DMS114 treated with DMSO at 0.1 percent for 48 hours (cell line): ENCODE data around the gene MAP7D2.

Source experiments
- DNase-seq: peaks from one replicate; lab custom pipeline; 2025; ENCODE audit not compliant: unreplicated experiment; lab: John Stamatoyannopoulos, UW

The MAP7D2 gene

DNA sequence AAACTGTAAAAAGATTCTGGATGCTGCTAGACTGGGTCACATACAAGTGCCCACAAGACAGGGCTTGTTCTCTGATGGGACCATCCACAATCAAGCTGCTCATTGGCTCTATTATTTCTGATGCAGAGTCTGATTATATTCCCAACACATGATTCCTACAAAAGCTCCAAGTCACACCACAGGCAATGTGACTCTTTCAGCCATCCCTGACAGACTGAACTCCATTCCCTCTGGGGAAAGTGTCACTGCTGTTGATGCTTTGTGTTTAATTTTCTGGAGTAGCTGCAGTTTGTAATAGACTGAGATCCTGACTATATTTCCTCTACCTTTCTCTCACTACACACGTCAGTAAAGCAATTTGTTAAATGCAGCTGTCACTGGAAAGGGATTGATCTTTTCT lies 70.5 kb downstream of the MAP7D2 start:
- no peak for DNase-seq

DNA sequence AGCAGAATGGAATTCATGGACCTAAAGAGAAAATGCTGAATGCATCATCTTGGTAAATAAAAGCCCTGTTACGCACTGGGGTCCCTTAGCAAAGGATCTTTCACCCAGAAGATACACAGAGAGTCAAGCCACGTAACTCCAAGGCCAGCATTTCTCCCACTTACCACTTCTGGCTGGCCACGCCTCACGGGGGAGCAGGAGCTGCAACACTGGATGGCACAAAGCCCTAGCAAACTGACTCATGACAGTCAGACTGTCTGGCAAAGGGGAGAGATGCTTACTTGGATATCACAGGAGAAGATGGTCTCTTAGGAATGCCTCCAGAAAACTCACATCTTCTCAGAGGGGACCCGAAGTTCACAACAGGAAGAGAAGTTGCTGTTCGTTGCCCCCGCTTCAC lies 74.5 kb downstream of the MAP7D2 start:
- DNase-seq = no peak

DNA sequence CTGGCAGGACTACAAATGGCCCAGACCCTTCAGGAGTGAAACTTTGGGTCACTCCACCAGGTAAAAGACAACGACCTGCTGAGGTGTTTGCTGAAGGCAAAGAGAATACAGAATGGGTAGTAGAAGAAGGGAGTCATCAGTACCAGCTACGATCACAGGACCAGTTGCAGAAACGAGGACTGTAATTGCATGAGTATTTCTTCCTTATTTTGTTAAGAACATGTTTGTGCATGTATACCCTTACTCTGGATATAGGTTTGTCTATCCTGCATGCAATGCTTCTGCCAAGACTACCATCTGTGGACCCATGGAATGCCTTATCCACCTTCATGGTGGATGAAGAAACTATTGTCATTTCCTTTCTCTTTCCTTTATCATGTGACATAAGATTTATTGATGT lies 77.7 kb downstream of the MAP7D2 start:
- DNase-seq = no peak

DNA sequence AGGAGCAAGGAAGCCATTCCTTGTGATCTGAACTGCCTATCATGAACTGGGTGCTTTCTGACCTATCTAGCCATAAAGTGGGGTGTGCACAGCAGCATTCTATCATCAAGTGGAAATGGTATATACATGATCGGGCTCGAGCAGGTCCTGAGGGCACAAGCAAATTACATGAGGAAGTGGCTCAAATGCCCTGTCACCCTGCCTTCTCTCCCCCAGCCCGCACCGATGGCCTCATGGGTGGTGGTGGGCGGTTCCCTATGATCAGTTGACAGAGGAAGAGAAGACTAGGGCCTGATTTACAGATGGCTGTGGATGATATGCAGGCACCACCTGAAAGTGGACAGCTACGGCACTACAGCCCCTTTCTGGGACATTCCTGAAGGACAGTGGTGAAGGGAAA lies 79.5 kb downstream of the MAP7D2 start:
- DNase-seq = no peak

DNA sequence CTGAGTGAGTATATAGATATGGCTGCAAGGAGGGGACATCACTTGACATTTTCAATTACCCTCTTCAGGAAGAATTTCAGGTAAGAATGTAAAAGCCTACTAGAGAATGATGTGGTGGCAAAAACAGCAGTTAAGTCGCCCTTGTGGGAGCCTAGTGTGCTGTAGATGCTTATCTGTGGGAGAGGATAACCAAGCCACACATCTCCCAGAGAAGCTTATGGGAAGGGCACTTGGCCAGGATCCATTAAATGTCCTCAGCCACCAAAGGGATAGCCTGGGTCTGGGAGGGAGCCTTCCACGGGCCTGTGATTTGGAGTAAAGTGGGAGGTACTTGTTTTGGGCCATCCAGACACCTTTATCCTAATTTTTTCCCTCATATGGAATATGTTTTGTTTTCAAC lies 84.5 kb downstream of the MAP7D2 start:
- DNase-seq = no peak

DNA sequence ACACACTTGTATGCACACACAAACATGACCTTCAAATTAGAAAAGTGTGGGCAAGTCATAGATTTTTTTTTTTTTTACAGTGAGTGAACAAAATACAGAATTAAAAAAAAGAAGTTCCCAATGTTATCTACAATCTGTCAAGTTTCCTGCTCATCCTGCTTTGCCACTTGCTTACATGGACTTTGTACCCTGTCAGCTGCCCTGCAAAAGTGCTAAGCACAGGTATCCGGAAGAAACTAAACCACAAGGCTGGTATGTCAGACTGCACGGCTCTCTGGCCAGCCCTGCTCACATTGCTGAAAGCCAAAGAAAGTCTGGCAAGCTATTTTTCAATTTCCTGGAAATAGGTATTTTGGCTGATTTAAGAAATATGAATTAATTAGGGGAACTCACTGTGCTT lies 87.0 kb downstream of the MAP7D2 start:
- no peak for DNase-seq

DNA sequence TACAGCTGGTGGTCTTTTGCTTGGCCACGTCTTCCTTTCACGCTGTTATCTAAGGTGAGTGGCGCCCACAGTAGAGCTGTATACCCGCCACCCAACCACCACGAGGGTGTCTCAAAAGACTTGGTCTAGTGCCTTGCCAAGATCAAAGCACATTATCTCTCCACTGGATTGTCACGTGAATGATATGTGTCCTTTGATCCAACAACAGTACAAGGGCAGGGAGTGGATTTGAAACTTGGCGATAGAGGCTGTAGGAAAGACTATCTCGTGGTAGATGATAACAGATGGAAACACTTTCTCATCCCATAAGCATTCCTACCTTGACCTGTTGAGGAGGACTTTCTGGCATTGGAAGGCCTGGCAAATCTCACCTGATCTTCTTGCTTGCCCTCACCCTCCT lies 88.1 kb downstream of the MAP7D2 start:
- no peak for DNase-seq

DNA sequence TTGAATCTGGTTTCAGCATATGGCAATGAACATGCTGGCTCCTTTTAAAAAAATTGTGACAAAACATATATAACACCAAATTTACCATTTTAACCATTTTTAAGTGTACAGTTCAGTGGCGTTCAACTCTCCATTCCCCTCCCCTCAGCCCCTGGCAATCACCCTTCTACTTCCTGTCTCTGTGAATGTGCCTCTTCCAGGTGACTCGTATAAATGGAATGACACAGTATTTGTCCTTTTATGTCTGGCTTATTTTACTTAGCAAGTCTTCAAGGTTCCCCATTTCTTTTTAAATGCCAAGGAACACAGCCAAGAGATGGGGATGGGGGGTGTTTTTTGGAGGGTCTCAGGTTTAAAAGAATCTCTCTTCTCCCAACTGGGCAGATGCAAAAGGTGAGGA lies 90.4 kb downstream of the MAP7D2 start:
- no peak for DNase-seq

DNA sequence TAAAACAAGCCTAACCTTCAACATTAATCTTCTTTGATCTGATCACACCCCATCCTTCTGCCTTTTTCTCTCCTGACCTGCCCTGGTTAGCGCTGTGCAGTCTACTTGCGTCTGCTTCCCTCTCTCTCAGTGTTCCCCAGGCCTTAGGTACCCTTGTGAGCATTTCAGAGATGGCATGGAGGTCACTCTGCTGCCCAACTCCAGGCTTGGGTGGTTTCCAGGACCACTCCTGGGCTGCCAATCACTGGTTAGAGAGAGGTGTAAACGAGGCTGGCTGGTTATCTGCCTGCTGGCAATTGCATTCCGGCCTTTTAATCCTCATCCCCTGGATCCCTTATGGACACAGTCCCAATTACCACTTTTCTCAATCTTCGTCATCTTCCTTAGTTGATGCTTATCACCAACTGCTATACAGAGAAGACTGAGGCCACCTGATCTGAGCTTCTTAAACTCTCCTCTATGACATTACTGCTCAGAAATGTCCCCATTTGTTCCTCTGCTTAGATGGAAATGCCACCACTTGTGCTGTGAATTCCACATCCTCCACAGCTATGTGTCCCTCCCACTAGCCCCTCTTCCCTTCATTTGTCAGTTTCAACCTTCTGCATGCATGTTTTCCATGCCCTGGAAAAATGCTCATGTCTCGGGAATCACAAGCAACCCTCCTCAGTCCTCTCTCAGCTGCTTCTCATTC lies 96.9 kb downstream of the MAP7D2 start:
- DNase-seq = no peak

DNA sequence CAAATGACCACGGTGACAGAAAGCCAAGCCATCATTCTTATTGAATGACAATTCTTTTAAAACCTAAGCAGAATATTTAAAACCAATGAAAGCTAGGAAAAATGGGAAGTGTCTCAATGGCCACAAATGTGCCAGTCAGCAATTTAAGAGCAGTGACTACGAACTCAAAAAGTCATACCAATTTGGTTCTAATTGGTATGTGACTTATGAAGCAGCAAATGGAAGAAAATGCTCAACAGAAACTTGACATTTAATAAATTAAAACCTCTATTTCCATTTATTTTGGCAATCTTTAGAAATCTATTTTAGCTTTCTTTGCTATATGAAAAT lies 100.1 kb downstream of the MAP7D2 start:
- no peak for DNase-seq

DNA sequence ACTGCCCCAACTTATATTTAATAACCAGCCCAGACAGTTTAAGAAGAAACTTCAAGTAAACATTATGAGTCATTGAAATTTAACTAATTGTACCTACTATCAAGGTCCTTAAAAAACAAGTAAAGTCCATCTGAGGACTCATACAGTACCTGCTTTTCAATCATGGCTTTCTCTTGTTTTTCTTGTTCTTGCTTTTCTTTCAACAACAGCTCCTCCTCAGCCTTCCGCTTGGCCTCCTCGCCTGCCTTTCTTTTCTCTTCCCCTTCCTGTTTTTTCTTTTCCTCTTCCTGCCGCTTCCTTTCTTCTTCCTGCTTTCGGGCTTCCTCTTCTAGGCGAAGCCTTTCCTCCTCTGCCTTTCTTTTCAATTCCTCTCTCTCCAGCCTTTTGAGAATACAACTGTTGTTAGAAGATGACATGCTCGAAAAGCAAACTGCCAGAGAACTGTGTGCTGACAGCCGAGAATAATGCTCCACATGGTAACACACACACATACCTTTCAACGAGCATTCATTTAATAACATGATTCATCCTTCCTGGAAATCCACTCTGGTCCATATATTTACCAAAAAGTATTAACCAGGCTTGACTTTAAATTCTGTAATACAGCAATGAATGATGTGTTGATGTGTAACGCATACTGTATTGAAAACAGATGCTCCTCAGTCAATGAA lies 100.6 kb downstream of the MAP7D2 start:
- no peak for DNase-seq

DNA sequence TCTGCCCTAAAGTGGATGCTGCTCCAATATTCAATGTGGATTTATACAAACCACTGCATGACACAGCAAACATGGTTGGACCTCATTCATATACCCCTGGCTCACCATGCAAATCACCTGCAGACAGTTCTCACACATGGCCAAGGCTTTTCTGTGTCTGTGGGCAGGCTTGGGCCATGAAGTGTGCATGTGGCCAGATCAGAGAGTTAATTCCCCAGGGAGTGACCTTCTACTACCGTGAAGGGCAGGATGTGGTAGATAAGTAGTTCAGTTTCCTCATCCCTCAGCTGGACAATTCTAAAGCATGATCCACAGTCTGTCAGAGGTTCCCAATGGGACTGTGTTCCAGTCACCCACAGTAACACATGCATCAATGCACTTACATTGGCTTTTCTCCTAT lies 101.3 kb downstream of the MAP7D2 start:
- no peak for DNase-seq

DNA sequence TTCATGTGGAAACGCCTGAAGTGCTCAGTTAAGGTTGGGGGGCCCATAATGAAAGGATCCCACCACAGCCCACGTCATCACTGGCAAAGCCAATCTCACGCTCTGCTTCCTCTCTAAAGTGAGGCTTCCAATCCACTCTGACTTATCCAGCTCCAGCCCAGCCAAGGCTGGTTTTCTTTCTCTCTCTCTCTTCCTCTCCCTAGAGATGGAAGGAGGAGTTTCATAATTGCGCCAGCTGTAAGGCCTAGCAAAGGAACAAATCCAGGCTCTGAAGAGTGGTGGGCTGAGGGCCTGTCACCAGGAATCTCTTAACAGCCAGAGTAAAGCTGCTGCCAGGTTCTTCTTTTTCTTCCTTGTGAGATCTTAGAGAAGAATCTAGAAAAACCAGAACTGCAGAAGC lies 105.1 kb downstream of the MAP7D2 start:
- DNase-seq = no peak

DNA sequence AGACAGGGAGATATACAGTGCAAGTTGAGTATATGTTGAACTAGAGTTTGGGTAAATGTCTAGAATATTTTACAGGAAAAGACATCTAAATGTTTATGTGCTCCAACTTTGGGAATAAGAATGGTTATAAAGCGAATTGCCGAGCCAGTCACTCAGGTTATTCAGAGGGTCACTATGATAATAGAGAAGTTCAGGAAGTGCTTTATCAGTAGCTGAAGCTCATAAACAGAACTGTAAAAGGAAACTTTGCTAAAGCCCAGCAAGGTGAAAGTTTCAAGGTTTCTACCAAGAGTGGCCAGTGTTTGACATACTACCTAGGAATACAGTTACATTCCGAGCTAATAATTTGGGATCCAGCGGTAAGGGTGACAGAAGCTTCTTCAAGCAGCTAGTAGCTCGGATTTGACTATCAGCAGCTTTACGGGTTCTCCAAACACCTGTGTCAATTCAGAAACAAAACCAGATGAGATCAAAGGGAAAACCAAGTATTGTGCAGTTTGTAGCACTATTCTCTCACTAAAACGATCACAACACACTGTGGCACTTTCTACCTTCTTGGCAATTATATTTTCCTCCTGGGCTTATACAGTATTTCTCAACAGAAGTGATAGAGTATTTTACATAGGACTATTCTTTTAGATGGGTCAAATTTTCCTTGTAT lies 108.6 kb downstream of the MAP7D2 start:
- no peak for DNase-seq

DNA sequence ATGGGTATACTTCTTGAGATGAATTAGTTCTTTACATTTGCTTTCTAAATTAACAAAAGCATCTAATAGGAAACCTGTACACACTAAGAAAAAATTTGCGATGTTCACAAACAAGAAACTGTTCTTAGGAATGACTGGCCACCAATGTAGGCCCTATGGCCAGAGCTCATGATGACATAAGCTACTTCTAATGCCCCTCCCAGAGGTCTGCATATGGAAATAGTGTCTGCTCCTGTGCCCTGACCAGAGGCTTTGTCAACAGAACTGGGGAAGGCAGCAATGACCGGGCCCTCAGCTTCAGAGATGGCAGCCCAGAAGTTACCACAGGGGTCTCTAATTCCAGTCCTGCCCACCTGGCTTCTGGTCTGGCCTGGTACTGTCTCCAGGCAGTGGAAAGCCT lies 110.8 kb downstream of the MAP7D2 start:
- DNase-seq = no peak

DNA sequence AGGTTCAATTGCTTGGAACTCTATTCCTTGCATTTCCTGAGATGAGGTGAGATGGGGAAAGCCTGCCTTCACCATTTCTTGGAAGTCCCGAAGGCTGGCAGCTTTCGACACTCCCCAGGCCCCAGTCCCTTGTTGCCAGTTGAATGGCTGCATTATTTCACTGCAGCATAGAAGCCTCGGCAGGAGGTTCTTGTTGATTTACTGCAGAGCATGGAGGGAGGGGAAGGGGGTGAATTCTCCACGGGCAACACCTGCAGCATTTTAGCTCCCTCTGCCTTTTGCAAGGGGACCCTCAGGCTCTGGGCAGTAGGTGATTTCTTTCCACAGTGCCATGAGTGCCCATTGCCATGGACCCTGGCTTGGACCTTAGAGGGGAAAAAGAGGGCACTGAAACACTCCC lies 115.1 kb downstream of the MAP7D2 start:
- no peak for DNase-seq

DNA sequence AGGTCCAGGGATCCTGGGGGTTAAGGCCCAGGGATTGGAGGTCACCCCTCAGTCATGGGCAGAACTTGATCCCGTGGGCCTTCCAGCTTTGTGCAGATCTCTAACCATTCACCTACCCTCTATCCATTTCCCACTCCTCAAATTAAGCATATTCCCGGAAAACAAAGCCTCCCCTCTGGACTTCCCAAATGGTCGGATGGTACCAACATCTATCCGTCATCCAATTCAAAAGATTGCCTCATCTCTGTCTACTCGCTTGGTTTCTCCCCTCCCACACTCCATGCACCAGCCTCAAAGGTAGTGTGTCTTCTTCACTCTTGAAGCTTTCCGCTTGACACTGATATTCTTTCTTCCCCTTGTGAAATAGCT lies 125.4 kb downstream of the MAP7D2 start:
- no peak for DNase-seq

DNA sequence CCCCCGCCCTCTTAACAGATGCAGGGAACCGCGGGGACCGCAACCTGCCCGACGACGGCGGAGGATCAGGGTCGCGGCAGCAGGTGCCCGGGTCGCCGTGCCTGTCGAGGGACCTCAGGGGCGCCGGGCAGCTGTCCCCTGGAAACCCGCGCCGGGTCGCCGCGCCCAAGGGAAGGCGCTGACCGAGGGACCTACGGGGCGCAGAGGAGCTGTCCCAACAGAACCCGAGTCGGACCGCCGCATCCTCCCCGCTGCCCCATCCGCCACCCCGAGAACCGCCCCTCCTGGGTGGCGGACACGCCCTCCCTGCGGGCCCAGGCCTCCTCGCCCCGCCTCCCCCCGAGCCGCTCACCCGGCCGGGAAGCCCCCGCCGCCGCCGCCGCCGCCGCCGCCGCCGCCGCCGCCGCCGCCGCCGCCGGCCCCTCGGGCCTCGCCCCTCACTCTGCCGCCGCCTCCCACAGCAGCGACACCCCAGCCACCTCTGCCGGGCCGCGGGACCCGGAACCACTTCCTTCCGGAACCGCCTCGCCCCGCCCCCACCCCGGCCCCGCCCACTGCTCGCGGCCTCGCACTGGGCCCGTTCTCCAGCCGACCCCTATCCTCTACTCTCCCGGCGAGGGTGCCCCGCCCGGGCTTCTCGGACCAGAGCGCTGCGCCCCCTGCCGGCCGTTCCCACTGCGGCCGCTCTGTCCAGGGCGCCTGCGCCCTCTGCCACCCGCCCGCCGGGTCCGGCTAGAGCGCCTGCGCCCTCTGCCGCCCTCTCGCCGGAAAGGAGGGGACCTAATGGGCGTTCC lies 126.0 kb downstream of the MAP7D2 start, which contains the start of gene BCLAF3:
BCLAF3 (minus strand) TSS at position 506 of the 794 bp plus-strand sequence. CDS start 20,797 bp downstream, outside the sequence.
- DNase-seq = peak; percentile 77

DNA sequence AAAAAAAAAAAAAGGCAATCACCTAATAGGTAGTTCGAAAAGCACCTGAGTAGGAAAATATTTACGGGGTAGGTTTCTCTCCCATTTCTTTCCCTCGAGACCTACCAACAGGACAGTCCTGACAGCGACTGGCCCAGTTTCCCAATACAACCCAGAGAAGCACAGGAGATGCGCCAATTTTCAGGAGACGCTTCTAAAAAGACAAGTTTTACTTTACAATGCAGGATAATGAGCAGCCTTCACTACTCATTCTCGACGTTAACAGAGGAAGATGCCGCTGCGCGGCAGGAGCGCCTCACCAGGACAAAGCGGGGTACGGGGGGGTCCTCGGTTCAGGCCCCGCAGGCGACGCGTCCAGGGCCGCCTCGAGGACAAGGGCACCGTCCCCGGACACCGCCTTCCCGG lies 126.6 kb downstream of the MAP7D2 start:
- DNase-seq = no peak

DNA sequence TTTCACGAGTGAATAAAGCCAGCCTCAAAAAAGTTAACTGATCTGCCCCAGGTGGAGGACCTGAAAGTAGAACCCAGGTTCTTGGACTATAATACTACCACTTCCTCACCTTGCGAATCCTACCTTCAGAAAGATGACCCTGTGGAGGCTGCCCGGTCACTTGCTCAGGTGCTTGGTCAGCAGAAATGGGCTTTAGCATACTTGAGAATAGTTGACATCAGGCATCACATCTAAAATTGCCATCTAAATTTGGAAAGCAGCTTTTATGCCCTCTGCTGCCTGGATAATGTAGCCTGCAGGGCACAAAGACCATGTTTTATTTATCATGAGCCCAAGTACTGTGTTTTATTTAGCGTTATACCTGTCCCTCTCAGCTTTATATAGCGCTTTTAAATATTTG lies 128.9 kb downstream of the MAP7D2 start:
- no peak for DNase-seq

DNA sequence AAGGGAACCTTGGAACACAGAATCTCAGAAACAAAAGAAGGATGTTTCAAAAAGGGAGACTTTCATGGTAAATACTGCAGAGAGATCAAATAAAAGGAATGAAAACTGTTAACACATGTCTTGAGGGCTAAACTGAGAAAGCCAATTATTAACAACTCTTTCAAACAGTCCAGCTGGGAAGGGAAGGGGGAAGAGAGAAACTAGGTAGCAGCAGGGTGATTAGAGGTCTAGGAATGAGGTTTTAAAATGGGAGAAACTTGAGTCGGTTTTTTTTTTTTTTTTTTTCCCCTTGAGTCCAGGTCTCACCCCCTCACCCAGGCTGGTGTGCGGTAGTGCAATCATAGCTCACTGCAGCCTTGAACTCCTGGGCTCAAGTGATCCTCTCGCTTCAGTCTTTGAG lies 130.2 kb downstream of the MAP7D2 start:
- no peak for DNase-seq

DNA sequence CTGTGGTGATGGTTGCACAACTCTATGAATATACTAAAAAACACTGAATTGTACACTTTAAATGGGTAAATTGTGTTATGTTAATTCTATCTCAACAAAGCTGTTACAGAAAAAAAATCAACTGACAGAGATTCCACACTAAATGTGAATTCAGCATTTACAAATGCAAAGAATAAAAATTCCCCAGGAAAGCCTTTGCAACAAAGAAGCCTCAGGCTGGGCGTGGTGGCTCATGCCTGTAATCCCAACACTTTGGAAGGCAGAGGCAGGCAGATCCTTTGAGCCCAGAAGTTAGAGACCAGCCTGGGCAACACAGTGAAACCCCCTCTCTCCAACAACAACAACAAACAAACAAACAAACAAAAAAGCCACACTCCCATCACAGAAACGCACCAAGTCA lies 134.8 kb downstream of the MAP7D2 start:
- DNase-seq = no peak
